HepG2 (cell line): ENCODE measurements around the gene RBBP8NL. TPM values are rescaled to one million over a fixed set of nuclear protein-coding genes. Genes with fewer than 3 reads are reported as not detected.

Experiments used
- ARNT2 ChIP-seq: sonication (generic); formaldehyde crosslinking; IDR thresholded peaks from 2 replicates; pipeline ENCODE4 v1.8.0; 2022; ENCODE audit warnings: mild to moderate bottlenecking, low read depth, missing genetic modification reagents, moderate library complexity
- BRCA1 ChIP-seq: sonication (generic); formaldehyde crosslinking; IDR thresholded peaks from 2 replicates; pipeline ENCODE4 v1.4.0; 2020; ENCODE audit warnings: missing genetic modification reagents
- CBFB ChIP-seq: sonication (generic); formaldehyde crosslinking; IDR thresholded peaks from 2 replicates; pipeline ENCODE4 v1.4.0; 2020; ENCODE audit warnings: missing genetic modification reagents
- EP300 ChIP-seq, 3 experiments: sonication (generic) in 1 of 3; formaldehyde crosslinking in 1 of 3; IDR thresholded peaks; 2 replicates each; pipeline versions ENCODE4 v1.5.1 to v1.6.1; 2011 to 2020; ENCODE audit warnings: low read depth in 2 of 3, low read length in 2 of 3, borderline replicate concordance in 1 of 3, improper control_type of control experiment in 1 of 3, mild to moderate bottlenecking in 1 of 3, missing genetic modification reagents in 1 of 3, moderate library complexity in 1 of 3
- ETV6 ChIP-seq: sonication (generic); formaldehyde crosslinking; conservative IDR thresholded peaks from 2 replicates; pipeline ENCODE4 v1.4.0; 2020; ENCODE audit warnings: missing genetic modification reagents
- FIP1L1 ChIP-seq: fragments of 200-400 bp; formaldehyde crosslinking; IDR thresholded peaks from 2 replicates; pipeline ENCODE4 v1.6.1; 2018; ENCODE audit warnings: low read depth, mild to moderate bottlenecking, low read length, moderate library complexity, borderline replicate concordance; ENCODE audit not compliant: insufficient read depth
- GABPB1 ChIP-seq: IDR thresholded peaks from 2 replicates; pipeline ENCODE4 v1.6.1; 2016; ENCODE audit warnings: mild to moderate bottlenecking, missing genetic modification reagents, moderate library complexity, missing compliant biosample characterization
- MIER3 ChIP-seq: IDR thresholded peaks from 2 replicates; pipeline ENCODE4 v1.6.1; 2016; ENCODE audit warnings: missing compliant biosample characterization, borderline replicate concordance
- NFYB ChIP-seq: sonication (generic); formaldehyde crosslinking; IDR thresholded peaks from 2 replicates; pipeline ENCODE4 v1.4.0; 2020; ENCODE audit warnings: missing genetic modification reagents
- PHF8 ChIP-seq: sonication (generic); formaldehyde crosslinking; IDR thresholded peaks from 2 replicates; pipeline ENCODE4 v1.5.0; 2020; ENCODE audit warnings: missing genetic modification reagents
- RFXAP ChIP-seq: sonication (generic); formaldehyde crosslinking; IDR thresholded peaks from 2 replicates; pipeline ENCODE4 v1.4.0; 2020; ENCODE audit warnings: missing genetic modification reagents, borderline replicate concordance
- SOX5 ChIP-seq: IDR thresholded peaks from 2 replicates; pipeline ENCODE4 v1.6.1; 2016; ENCODE audit warnings: borderline replicate concordance
- TBX3 ChIP-seq: fragments of 450-650 bp; IDR thresholded peaks from 2 replicates; pipeline ENCODE4 v1.6.1; 2017; ENCODE audit warnings: antibody characterized with exemption, mild to moderate bottlenecking, inconsistent platforms, borderline replicate concordance
- TERF1 ChIP-seq: sonication (generic); formaldehyde crosslinking; IDR thresholded peaks from 2 replicates; pipeline ENCODE4 v1.8.0; 2022; ENCODE audit warnings: mild to moderate bottlenecking, missing genetic modification reagents, moderate library complexity
- ZFP36L2 ChIP-seq: sonication (generic); formaldehyde crosslinking; IDR thresholded peaks from 2 replicates; pipeline ENCODE4 v1.4.0; 2020; ENCODE audit warnings: missing genetic modification reagents
- ZNF235 ChIP-seq: sonication (generic); formaldehyde crosslinking; IDR thresholded peaks from 2 replicates; pipeline ENCODE4 v1.8.1; 2023; ENCODE audit warnings: mild to moderate bottlenecking, missing genetic modification reagents, borderline replicate concordance
- ZNF569 ChIP-seq: sonication (generic); formaldehyde crosslinking; IDR thresholded peaks from 2 replicates; pipeline ENCODE4 v1.5.0; 2020; ENCODE audit warnings: mild to moderate bottlenecking, missing genetic modification reagents, moderate library complexity, borderline replicate concordance
- ZNF576 ChIP-seq: sonication (generic); formaldehyde crosslinking; IDR thresholded peaks from 2 replicates; pipeline ENCODE4 v1.4.0; 2020; ENCODE audit warnings: mild to moderate bottlenecking, missing genetic modification reagents
- ZNF891 ChIP-seq: sonication (generic); formaldehyde crosslinking; IDR thresholded peaks from 2 replicates; pipeline ENCODE4 v1.5.0; 2020; ENCODE audit warnings: mild to moderate bottlenecking, missing genetic modification reagents
- polyA plus RNA-seq, 8 experiments: library from polyadenylated mRNA; depleted of rRNA in 3 of 8; stranded (reverse) in 7 of 8; unstranded in 1 of 8; fragments of >200 nt; fragmentation: Illumina TruSeq in 4 of 8; extraction: Trizol in 4 of 8; gene quantifications; 2 replicates each; pipeline versions ENCODE4 v1.2.1 to v1.2.3, GENCODE V29; 2011 to 2016; ENCODE audit warnings: low read depth in 4 of 8, missing spikeins in 1 of 8, mixed read lengths in 1 of 8; ENCODE audit not compliant: insufficient read depth in 1 of 8
- total RNA-seq, 5 experiments: library from RNA; depleted of rRNA; stranded (reverse); fragments of >200 nt; fragmentation: Illumina TruSeq; extraction: Trizol; gene quantifications; 2 replicates each; pipeline ENCODE4 v1.2.3, GENCODE V29; 2016; ENCODE audit warnings: low read depth in 1 of 5
- TF ChIP-seq, protein P1 (sequence below): sonication (generic); formaldehyde crosslinking; IDR thresholded peaks from 2 replicates; pipeline ENCODE4 v1.5.0; 2020; ENCODE audit warnings: mild to moderate bottlenecking, missing genetic modification reagents
- TF ChIP-seq, protein P2 (sequence below): sonication (generic); formaldehyde crosslinking; IDR thresholded peaks from 2 replicates; pipeline ENCODE4 v1.5.1; 2020; ENCODE audit warnings: mild to moderate bottlenecking, missing genetic modification reagents

The RBBP8NL gene
- total and polyA plus RNA-seq, 2 of the 13 experiments (the other 11 are each of a cell fraction or from before 2014, with no cell fraction given): 0.69 to 0.86 TPM

DNA sequence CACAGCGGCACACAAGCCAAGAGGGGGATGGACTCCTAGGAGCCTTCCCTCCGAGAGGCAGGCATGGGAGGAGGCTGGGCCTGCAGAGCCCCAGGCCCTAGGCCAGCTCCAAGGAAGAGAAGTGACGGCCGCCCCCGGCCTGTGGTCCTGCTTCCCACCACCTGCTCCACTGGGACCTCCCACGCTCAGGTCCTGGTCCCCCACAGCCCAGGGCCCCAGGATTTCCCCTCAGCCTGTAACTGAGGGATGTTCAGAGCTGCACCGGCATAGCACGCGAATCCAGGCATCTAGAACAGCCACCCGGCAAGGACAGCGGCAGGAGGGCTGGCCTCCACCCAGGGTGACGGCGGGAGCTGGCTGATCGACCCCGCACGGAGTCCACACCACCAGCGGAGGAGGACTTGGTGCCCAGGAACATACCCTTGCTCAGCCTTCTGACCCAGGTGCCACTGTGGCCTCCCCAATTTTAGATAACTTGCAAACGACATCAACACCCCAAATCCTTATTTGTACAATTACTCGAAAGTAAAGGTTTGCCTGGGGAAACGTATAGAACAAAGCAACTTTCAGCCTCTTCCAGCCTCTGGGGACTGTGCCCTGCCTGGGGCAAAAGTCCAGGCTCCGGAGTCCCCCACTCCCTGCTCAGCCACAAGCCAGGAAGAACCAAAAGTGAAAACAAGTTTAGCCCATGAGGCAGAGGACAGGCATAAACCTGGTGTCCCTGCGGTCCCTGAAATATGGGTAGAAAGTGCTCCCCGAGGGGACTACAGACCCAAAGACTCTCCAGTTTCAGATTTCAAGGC, 45.0 kb upstream of the RBBP8NL start (continued):
- TF ChIP-seq ZNF569: no peak
- TF ChIP-seq ETV6 (CRISPR knock-in tag): no peak
- no peak for TF ChIP-seq NFYB (CRISPR knock-in tag)
- TF ChIP-seq EP300 (IDR thresholded peaks at IDR 0.05; ENCODE audit: low read depth in 2 of 2, low read length in 2 of 2): no peak
- TF ChIP-seq EP300 (CRISPR knock-in tag; IDR thresholded peaks at IDR 0.05; ENCODE audit: borderline replicate concordance): no peak
- no peak for TF ChIP-seq FIP1L1
- TF ChIP-seq TBX3: no peak
- TF ChIP-seq, protein P1, sequence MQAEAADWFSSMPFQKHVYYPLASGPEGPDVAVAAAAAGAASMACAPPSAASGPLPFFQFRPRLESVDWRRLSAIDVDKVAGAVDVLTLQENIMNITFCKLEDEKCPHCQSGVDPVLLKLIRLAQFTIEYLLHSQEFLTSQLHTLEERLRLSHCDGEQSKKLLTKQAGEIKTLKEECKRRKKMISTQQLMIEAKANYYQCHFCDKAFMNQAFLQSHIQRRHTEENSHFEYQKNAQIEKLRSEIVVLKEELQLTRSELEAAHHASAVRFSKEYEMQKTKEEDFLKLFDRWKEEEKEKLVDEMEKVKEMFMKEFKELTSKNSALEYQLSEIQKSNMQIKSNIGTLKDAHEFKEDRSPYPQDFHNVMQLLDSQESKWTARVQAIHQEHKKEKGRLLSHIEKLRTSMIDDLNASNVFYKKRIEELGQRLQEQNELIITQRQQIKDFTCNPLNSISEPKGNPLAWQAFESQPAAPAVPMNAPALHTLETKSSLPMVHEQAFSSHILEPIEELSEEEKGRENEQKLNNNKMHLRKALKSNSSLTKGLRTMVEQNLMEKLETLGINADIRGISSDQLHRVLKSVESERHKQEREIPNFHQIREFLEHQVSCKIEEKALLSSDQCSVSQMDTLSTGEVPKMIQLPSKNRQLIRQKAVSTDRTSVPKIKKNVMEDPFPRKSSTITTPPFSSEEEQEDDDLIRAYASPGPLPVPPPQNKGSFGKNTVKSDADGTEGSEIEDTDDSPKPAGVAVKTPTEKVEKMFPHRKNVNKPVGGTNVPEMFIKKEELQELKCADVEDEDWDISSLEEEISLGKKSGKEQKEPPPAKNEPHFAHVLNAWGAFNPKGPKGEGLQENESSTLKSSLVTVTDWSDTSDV (CRISPR knock-in tag): 0 out of 2 replicates have a peak, but pooled peaks have one; percentile 3
- TF ChIP-seq BRCA1 (CRISPR knock-in tag): 0 out of 2 replicates have a peak, but pooled peaks have one; percentile 42
- no peak for TF ChIP-seq ZNF235 (CRISPR knock-in tag)
- no peak for TF ChIP-seq CBFB (CRISPR knock-in tag)
- peak; percentile 10; the same call in 1 of the 2 replicates for TF ChIP-seq RFXAP (CRISPR knock-in tag)
- TF ChIP-seq SOX5 (CRISPR knock-in tag): no peak
- no peak for TF ChIP-seq ZFP36L2 (CRISPR knock-in tag)
- 0 out of 2 replicates have a peak, but pooled peaks have one; percentile 10 for TF ChIP-seq MIER3 (CRISPR knock-in tag)
- TF ChIP-seq, protein P2, sequence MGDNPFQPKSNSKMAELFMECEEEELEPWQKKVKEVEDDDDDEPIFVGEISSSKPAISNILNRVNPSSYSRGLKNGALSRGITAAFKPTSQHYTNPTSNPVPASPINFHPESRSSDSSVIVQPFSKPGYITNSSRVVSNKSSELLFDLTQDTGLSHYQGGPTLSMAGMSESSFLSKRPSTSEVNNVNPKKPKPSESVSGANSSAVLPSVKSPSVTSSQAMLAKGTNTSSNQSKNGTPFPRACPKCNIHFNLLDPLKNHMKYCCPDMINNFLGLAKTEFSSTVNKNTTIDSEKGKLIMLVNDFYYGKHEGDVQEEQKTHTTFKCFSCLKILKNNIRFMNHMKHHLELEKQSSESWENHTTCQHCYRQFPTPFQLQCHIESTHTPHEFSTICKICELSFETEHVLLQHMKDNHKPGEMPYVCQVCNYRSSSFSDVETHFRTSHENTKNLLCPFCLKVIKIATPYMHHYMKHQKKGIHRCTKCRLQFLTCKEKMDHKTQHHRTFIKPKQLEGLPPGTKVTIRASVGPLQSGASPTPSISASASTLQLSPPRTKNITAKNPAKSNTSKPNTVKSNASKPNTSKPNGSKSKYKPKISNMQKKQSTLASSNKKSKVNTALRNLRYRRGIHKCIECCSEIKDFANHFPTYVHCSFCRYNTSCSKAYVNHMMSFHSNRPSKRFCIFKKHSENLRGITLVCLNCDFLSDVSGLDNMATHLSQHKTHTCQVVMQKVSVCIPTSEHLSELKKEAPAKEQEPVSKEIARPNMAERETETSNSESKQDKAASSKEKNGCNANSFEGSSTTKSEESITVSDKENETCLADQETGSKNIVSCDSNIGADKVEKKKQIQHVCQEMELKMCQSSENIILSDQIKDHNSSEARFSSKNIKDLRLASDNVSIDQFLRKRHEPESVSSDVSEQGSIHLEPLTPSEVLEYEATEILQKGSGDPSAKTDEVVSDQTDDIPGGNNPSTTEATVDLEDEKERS (CRISPR knock-in tag): 0 out of 2 replicates have a peak, but pooled peaks have one; percentile 56
- peak; percentile 62; the same call in 1 of the 2 replicates for TF ChIP-seq ZNF576 (CRISPR knock-in tag)
- TF ChIP-seq PHF8: peak; percentile 50; the same call in 1 of the 2 replicates
- 0 out of 2 replicates have a peak, but pooled peaks have one; percentile 47 for TF ChIP-seq ARNT2 (CRISPR knock-in tag)
- no peak for TF ChIP-seq TERF1 (CRISPR knock-in tag)
- TF ChIP-seq ZNF891 (CRISPR knock-in tag): no peak
- peak; percentile 29; the same call in 1 of the 2 replicates for TF ChIP-seq GABPB1 (CRISPR knock-in tag)
